ENCODE data around the gene DENND2A.

GRCh38 chr7:140557809-140558518, 82.6 kb downstream of the DENND2A start:
- TF ChIP-seq POLR2A (IDR thresholded peaks at IDR 0.05; ENCODE audit: extremely low read depth, insufficient read length) (no peak), CTCF (IDR thresholded peaks at IDR 0.05; ENCODE audit: low read depth, low read length) (no peak)

Measured in NB4 (cell line).